GM12891 (cell line): ENCODE results near the gene TEAD3.

ENCODE experiments used
- POLR2A ChIP-seq: IDR thresholded peaks from 2 replicates; pipeline ENCODE4 v1.6.1; 2011; ENCODE audit warnings: low read depth, low read length, control low read depth
- POLR2AphosphoS5 ChIP-seq: IDR thresholded peaks from 2 replicates; pipeline ENCODE4 v1.6.1; 2011; ENCODE audit warnings: low read depth, low read length, control low read depth
- SPI1 ChIP-seq: IDR thresholded peaks from 2 replicates; pipeline ENCODE4 v1.6.1; 2011; ENCODE audit warnings: low read depth, low read length, control low read depth
- TAF1 ChIP-seq: IDR thresholded peaks from 2 replicates; pipeline ENCODE4 v1.6.1; 2011; ENCODE audit warnings: low read depth, low read length, control low read depth

DNA sequence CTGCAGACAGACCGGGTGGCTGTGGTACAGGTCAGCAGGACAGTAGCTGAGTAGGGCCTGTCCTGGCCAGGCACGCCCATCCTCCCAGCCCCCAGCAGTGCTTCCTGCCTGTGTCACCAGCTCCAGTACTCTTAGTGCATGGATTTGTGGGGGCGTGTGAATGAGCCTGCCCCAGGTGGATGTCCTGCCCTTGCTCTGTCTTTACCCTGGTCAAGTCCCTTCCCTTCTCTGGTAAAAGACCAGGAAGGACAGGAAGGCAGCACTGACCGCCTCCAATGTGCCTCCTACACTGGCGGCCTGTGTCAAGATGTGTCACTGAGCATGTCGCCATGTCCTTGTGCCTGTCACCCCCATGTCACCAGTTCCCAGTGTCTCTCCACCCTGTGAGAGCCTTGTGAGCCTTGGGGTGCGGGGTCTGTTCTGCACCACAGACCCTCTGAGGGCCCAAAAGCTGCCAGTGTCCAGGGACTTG is 11.9 kb downstream of the TEAD3 start:
- TF ChIP-seq POLR2A (no peak), SPI1 (no peak), TAF1 (no peak), POLR2AphosphoS5 (no peak)
